Ishikawa (cell line): ENCODE data around the gene TNFAIP3.

Experiments used
- CEBPB ChIP-seq: IDR thresholded peaks from 2 replicates; pipeline ENCODE4 v1.6.1; 2012
- CREB1 ChIP-seq: IDR thresholded peaks from 2 replicates; pipeline ENCODE4 v1.6.1; 2012; ENCODE audit warnings: low read depth
- EGR1 ChIP-seq: IDR thresholded peaks from 2 replicates; pipeline ENCODE4 v1.6.1; 2012
- EP300 ChIP-seq: IDR thresholded peaks from 2 replicates; pipeline ENCODE4 v1.6.1; 2012; ENCODE audit warnings: borderline replicate concordance
- FOXM1 ChIP-seq: IDR thresholded peaks from 2 replicates; pipeline ENCODE4 v1.6.1; 2012; ENCODE audit warnings: low read depth, borderline replicate concordance
- MAX ChIP-seq: IDR thresholded peaks from 2 replicates; pipeline ENCODE4 v1.6.1; 2012
- NFIC ChIP-seq: IDR thresholded peaks from 2 replicates; pipeline ENCODE4 v1.6.1; 2012
- RAD21 ChIP-seq: IDR thresholded peaks from 2 replicates; pipeline ENCODE4 v1.6.1; 2012; ENCODE audit warnings: low read depth
- REST ChIP-seq: IDR thresholded peaks from 2 replicates; pipeline ENCODE4 v1.6.1; 2012; ENCODE audit warnings: low read depth, mild to moderate bottlenecking
- TAF1 ChIP-seq: IDR thresholded peaks from 2 replicates; pipeline ENCODE4 v1.6.1; 2012; ENCODE audit warnings: low read depth, mild to moderate bottlenecking
- TCF12 ChIP-seq: IDR thresholded peaks from 2 replicates; pipeline ENCODE4 v1.6.1; 2012; ENCODE audit warnings: low read depth
- TEAD4 ChIP-seq: IDR thresholded peaks from 2 replicates; pipeline ENCODE4 v1.6.1; 2012
- USF1 ChIP-seq: IDR thresholded peaks from 2 replicates; pipeline ENCODE4 v1.6.1; 2012
- YY1 ChIP-seq: IDR thresholded peaks from 2 replicates; pipeline ENCODE4 v1.6.1; 2012; ENCODE audit warnings: low read depth
- ZBTB7A ChIP-seq: IDR thresholded peaks from 2 replicates; pipeline ENCODE4 v1.6.1; 2012; ENCODE audit warnings: low read depth

Gene TNFAIP3

GRCh38 chr6:137912813-137913212, 45.8 kb downstream of the TNFAIP3 start:
- TF ChIP-seq CREB1 = no peak
- no peak for TF ChIP-seq MAX
- no peak for TF ChIP-seq YY1
- TF ChIP-seq USF1 = no peak
- no peak for TF ChIP-seq TEAD4
- TF ChIP-seq RAD21 = no peak
- no peak for TF ChIP-seq REST
- no peak for TF ChIP-seq TAF1
- TF ChIP-seq FOXM1 = no peak
- no peak for TF ChIP-seq EP300
- no peak for TF ChIP-seq ZBTB7A

- no peak for TF ChIP-seq CREB1
- TF ChIP-seq EGR1 = no peak
- no peak for TF ChIP-seq MAX
- TF ChIP-seq USF1 = no peak
- TF ChIP-seq ZBTB7A = no peak
Observed at GRCh38 chr6:137913434-137913833, 46.4 kb downstream of the TNFAIP3 start.

GRCh38 chr6:137913996-137914529, 47.0 kb downstream of the TNFAIP3 start:
- no peak for TF ChIP-seq EP300
- no peak for TF ChIP-seq NFIC
- TF ChIP-seq FOXM1 = no peak
- TF ChIP-seq EGR1 = no peak
- TF ChIP-seq USF1 = no peak
- TF ChIP-seq TAF1 = no peak

GRCh38 chr6:137914530-137915193, 47.6 kb downstream of the TNFAIP3 start:
- TF ChIP-seq EP300 (no peak), NFIC (no peak), TCF12 (no peak), TEAD4 (no peak), FOXM1 (no peak), YY1 (no peak)

GRCh38 chr6:137915790-137916189, 48.7 kb downstream of the TNFAIP3 start:
- TF ChIP-seq EGR1 (no peak), RAD21 (no peak), USF1 (no peak), ZBTB7A (no peak), FOXM1 (no peak), TCF12 (no peak), TEAD4 (no peak), CEBPB (no peak), REST (no peak), EP300 (no peak)
